SU-DHL-6 (cell line): ENCODE results near the gene IQCN.

Experiments used
- H2AFZ ChIP-seq: fragments of 200-600 bp; sonication (generic); 2 replicates; pipeline ENCODE4 v1.6.1; 2014; ENCODE audit warnings: low read depth, mild to moderate bottlenecking, moderate library complexity, mixed read lengths, antibody characterized with exemption, low read length; ENCODE audit not compliant: severe bottlenecking
- H3F3A ChIP-seq: fragments of 200-600 bp; shearing (Covaris generic); 2 replicates; pipeline ENCODE4 v1.6.0; 2016; ENCODE audit warnings: antibody characterized with exemption, mild to moderate bottlenecking; ENCODE audit not compliant: insufficient read depth
- H3K27ac ChIP-seq: fragments of 200-600 bp; sonication (generic); 2 replicates; pipeline ENCODE4 v1.5.1; 2016; ENCODE audit warnings: low read depth, mild to moderate bottlenecking, low read length, moderate library complexity, mixed read lengths
- H3K27me3 ChIP-seq: fragments of 200-600 bp; sonication (generic), shearing (Covaris generic); 2 replicates; pipeline ENCODE4 v1.6.0; 2014; ENCODE audit warnings: mild to moderate bottlenecking, low read length
- H3K36me3 ChIP-seq: fragments of 200-600 bp; sonication (generic); 2 replicates; pipeline ENCODE4 v1.6.1; 2014; ENCODE audit warnings: mild to moderate bottlenecking, low read length, mixed read lengths
- H3K4me2 ChIP-seq: fragments of 300-600, 200-600 bp; shearing (Covaris generic), sonication (generic); 2 replicates; pipeline ENCODE4 v1.6.0; 2014; ENCODE audit warnings: low read length, low read depth, mild to moderate bottlenecking; ENCODE audit not compliant: poor library complexity, severe bottlenecking
- H3K4me3 ChIP-seq: fragments of 200-600 bp; sonication (generic); 2 replicates; pipeline ENCODE4 v1.5.1; 2014; ENCODE audit warnings: antibody characterized with exemption, low read length, mild to moderate bottlenecking, mixed read lengths; ENCODE audit not compliant: insufficient read depth, poor library complexity, severe bottlenecking
- H3K79me2 ChIP-seq: fragments of 200-600 bp; sonication (generic); 2 replicates; pipeline ENCODE4 v1.6.1; 2014; ENCODE audit warnings: mild to moderate bottlenecking, low read length, moderate library complexity; ENCODE audit not compliant: insufficient read depth
- H3K9ac ChIP-seq: fragments of 200-600 bp; sonication (generic); 2 replicates; pipeline ENCODE4 v1.7.0; 2014; ENCODE audit warnings: mild to moderate bottlenecking, low read length
- H3K9me2 ChIP-seq: fragments of 200-600 bp; sonication (generic); replicated peaks from 2 replicates; pipeline ENCODE4 v1.6.1; 2014; ENCODE audit warnings: low read length; ENCODE audit not compliant: insufficient read depth
- H3K9me3 ChIP-seq: fragments of 200-600 bp; sonication (generic); 2 replicates; pipeline ENCODE4 v1.6.1; 2014; ENCODE audit warnings: low read length, mixed read lengths; ENCODE audit not compliant: insufficient read depth
- H4K20me1 ChIP-seq: fragments of 200-600 bp; sonication (generic); 2 replicates; pipeline ENCODE4 v1.6.1; 2014; ENCODE audit warnings: low read depth, mild to moderate bottlenecking, antibody characterized with exemption, low read length, moderate library complexity, mixed read lengths
- CTCF ChIP-seq: fragments of 200-600 bp; sonication (generic); IDR thresholded peaks from one replicate; pipeline ENCODE4 v1.5.1; 2017; ENCODE audit warnings: antibody characterized with exemption, mild to moderate bottlenecking, low read length, moderate library complexity; ENCODE audit not compliant: insufficient read depth, poor library complexity, severe bottlenecking
- EZH2phosphoT487 ChIP-seq: fragments of 200-600 bp; sonication (generic), shearing (Covaris generic); conservative IDR thresholded peaks from 2 replicates; pipeline ENCODE4 v1.6.1; 2018; ENCODE audit warnings: mild to moderate bottlenecking, antibody characterized with exemption, low read length, moderate library complexity, mixed read lengths

IQCN gene

DNA sequence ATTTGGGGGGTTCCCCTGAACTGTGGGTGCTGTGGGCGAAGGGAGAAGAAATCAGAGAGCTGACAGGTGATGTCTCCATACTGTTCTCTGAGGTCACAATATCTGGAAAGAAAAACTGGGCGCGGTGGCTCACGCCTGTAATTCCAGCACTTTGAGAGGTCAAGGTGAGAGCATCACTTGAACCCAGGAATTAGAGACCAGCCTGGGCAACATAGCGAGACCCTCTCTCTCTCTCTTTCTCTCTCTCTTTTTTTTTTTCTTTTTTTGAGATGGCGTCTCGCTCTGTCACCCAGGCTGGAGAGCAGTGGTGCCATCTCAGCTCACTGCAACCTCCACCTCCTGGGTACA is 21.9 kb downstream of the IQCN start:
- Histone ChIP-seq H4K20me1 (no peaks in the 10 kb centered on the region), H3K27me3 (no peaks in the 10 kb centered on the region)
- TF ChIP-seq CTCF, result no peak
- TF ChIP-seq EZH2phosphoT487, result no peak

DNA sequence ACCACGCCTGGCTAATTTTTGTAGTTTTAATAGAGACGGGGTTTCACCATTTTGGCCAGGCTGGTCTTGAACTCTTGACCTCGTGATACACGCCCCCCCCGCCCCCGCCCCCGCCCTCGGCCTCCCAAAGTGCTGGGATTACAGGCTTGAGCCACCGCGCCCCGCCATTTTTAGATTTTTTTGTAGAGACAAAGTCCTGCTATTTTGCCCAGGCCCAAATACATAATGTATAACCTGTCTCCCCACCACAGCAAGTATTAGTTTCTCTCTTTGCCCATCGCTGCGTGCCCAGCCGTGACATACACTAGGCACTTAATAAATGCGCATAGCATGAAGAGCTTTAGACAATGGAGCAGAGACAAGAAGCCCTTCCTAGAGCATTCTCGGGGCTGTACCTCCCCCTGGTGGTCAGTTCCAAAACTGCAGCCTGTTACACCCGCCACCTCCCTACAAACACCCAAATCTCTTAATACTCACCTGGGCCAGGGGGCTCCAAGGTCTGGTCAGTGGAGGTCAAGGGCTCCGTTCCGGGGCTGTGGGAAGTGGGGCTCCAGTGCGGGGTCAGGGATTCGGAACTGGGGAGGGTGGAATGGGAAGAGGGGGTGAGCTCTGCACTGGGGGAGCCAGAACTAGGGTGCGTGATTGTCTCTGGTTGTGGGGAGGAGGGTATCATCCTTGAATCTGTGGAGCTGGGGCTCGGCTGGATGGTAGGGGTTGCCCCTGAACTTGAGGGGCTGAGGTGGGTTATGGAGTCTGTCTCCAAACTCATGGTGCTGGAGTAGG is 22.5 kb downstream of the IQCN start:
- H3K9me2 ChIP-seq, result no peaks in the 10 kb centered on the region
- TF ChIP-seq EZH2phosphoT487 (no peak), CTCF (peak; percentile 94)
- H3K9me3 ChIP-seq, result peaks cover 7% of the 10 kb centered on the region; the same call in 1 of the 2 replicates
- no peaks in the 10 kb centered on the region for H3K36me3 ChIP-seq
- no peak overlapping the region for H3K27ac ChIP-seq
- H2AFZ ChIP-seq, result no peak overlapping the region
- H3K4me3 ChIP-seq, result no peak overlapping the region
- no peaks in the 10 kb centered on the region for H3K79me2 ChIP-seq
- peaks cover 7% of the 10 kb centered on the region; the same call in 1 of the 2 replicates for H3F3A ChIP-seq
- H3K9ac ChIP-seq, result no peak overlapping the region
- H3K4me2 ChIP-seq, result no peak overlapping the region
- H3K27me3 ChIP-seq, result no peaks in the 10 kb centered on the region
- H4K20me1 ChIP-seq, result no peaks in the 10 kb centered on the region

More for the DNA sequence above, 21.9 kb downstream of the IQCN start:
- Histone ChIP-seq H3F3A (peaks cover 7% of the 10 kb centered on the region; the same call in 1 of the 2 replicates), H3K9me3 (peaks cover 7% of the 10 kb centered on the region; the same call in 1 of the 2 replicates), H3K36me3 (no peaks in the 10 kb centered on the region), H3K9ac (no peak overlapping the region), H3K9me2 (no peaks in the 10 kb centered on the region), H2AFZ (no peak overlapping the region), H3K4me3 (no peak overlapping the region), H3K4me2 (no peak overlapping the region), H3K79me2 (no peaks in the 10 kb centered on the region), H3K27ac (no peak overlapping the region)

DNA sequence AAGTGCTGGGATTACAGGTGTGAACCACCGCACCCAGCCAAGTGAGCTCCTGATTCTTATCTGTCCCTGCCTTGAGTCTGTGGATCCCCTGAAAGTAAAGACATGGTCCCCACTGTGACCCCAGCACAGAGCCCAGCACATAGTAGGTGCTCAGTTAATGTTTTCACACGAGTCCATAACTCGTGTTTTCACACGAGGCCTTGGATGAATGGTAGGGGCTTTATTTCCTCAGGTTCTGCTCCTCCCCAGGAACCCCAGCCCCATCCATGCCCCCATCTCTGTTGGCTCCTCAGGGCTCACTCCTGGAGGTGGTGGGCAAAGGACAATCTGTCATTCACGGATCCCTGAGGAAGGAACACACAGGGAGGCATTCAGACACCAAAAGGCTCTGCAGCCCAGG is 24.4 kb downstream of the IQCN start:
- Histone ChIP-seq H3K36me3 (no peaks in the 10 kb centered on the region), H3F3A (peaks cover 2% of the 10 kb centered on the region; the same call in 1 of the 2 replicates), H3K27me3 (no peaks in the 10 kb centered on the region), H3K9me2 (no peaks in the 10 kb centered on the region), H3K4me3 (no peak overlapping the region), H3K9me3 (peaks cover under 1% of the 10 kb centered on the region; the same call in 1 of the 2 replicates), H3K9ac (no peak overlapping the region), H2AFZ (no peak overlapping the region), H3K4me2 (no peak overlapping the region), H3K79me2 (no peaks in the 10 kb centered on the region), H4K20me1 (no peaks in the 10 kb centered on the region), H3K27ac (no peak overlapping the region)
- no peak for TF ChIP-seq CTCF
- no peak for TF ChIP-seq EZH2phosphoT487
